HL-60/S4 treated with phorbol 12-myristate 13-acetate at 8.2 ng/mL for 4 days and 3 days (cell line): ENCODE measurements around the gene FGD3.

Source experiments
- in situ Hi-C: fragments of 300-500 bp; cut with MboI; formaldehyde crosslinking; loops from 2 replicates; pipeline ENCODE4 v1.15.0; 2022; ENCODE audit warnings: low sequenced_read_pairs

FGD3 gene

DNA sequence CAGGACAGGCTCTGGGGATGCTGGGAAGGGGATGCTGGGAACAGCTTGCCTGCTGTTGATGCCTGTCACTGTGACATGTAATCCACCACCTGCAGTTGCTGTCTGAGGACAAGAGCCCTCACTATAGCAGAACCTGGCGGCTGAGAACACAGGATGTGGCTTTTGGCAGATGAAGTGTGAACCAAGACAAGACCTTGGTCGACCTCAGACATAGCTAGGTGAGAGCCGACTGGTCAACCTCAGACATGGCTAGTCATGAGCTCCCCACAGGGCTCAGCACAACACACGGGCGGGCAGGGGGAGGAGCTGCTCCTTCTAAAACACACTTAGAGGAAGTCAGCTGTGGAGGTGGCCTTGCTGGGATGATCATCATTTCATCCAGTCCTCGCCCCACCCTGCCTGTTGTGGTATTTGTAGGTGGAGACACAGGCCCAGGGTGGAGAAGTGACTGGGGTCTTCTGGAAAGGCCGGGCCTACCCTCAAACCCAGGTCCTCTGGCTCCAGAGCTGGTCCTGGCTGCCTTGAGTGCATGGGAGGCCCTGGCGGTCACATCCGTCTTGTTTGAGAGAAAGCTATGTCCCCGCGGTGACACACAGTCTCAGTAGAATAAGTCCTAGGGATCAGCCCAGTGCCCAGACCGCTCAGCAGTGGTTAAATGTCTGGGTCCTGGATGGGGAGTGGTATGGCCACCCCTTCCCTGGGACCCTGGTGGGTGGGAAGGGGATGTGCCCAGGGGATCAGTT lies 117.2 kb downstream of the FGD3 start:
- in situ Hi-C loops: no loop called here

DNA sequence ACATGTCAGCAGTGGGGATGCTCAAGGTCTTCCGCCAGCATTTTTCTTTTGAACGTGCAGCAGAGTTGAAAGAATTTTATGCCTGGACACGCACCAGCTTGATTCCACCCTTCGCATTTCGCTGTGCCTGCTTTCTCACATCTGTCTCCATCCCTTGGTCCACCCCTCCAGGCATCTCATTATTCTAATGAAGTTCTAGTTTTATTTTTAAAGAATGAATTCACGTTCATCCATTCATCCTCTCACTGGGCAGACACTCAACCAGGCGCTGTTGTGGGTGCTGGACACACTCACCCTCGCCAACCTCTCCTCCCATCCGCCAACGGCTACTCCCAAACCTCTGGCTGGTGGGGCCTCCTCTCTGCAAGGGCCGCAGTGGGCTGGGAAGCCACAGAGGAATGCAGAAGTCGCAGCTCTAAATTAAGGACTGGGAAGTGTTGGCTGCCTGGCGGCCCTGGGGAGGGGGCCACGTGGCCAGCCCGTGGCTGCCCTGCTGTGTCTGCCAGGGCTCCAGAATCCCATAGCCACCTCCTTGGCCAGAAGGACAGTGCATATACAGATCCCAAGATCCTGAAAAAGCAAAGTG lies 117.9 kb downstream of the FGD3 start:
- in situ Hi-C loops: no loop called here

DNA sequence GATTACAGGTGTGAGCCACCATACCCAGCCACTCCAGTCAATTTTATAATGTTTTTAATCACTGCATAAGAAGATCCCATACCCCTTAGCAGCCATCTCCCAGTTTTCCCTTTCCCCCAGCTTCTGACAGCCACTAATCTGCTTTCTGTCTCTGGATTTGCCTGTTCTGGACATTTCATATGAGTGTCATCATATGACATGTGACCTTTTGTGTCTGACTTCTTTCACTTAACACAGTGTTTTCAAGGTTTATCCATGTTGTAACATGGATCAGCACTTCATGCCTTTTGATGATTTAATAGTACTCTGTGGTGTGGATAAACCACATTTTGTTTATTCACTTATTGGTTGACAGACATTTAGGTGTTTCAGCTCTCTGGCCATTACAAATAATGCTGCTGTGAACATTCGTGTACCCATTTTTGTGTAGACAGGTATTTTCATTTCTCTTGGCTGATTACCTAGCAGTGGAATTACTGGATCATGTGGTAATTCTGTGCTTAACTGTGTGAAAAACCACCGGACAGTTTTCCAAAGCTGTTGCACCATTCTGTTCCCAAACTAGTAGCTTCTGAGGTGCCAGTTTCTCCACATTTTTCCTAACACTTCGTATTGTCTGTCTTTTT lies 119.8 kb downstream of the FGD3 start:
- in situ Hi-C loops: no loop called here

DNA sequence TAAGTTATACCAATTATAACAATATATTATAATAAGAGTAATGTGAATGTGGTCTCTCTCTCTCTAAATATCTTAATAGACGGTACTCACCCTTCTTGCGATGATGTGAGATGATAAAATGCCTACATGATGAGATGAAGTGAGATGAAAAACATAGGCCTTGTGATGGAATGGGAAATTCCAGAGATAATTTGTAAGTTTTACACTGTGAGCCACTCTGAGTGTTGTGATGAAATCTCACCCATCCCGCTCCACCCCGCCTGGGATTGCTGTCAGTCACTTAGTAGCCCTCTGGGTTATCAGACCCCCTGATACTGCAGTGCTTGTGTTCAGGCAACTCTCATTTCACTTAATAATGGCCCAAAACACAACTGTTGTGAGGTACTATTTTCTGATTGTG lies 121.6 kb downstream of the FGD3 start:
- in situ Hi-C loops: no loop called here

DNA sequence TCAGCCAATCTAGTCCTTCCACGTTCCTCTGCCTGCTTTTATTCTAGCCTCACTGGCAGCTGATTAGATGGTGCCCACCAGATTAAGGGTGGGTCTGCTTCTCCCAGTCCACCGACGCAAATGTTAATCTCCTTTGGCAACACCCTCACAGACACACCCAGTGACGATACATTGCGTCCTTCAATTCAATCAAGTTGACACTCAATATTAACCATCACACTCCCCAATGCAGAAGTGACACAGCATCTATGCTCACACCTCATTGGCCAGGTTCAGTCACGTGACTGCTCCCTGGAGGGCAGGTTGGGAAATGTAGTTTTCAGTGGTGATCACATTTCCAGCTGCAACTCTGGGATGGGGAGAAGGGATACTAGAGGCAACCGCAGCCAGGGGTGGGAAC lies 124.1 kb downstream of the FGD3 start:
- in situ Hi-C loops: no loop called here

GRCh38 chr9:93072383-93072795 lies 125.1 kb downstream of the FGD3 start:
- in situ Hi-C loops: no loop called here

DNA sequence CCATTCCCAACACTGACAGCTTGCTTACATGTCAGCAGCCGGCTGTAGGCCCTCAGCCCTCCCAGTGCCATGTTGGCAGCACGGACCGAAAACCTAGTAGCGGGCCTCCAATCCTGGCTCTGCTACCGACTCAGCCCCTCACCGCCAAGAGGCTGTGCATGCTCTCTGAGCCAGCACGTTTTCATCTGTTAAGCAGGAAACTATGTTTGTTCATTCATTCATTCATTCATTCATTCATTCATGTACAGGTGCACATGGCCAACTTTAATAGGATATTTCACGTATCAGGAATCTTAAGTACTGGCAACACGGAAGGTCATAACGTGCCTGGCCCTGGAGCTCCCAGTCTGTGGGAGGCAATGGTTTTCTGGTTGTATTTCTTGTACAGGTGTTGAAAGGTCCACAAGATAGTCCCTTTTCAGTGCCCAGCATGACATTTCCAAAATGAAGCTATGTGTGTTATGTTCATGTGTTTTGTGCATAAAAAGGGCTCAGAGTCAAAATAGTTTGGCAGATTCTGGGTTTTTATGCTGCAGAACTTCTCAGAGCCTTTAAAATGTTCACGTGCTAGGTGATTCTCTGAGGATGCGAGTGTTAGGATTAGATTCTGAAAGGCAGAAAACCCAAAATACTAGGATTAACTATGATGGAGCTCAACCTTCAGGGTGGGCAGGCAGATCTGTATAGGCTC lies 128.9 kb downstream of the FGD3 start:
- in situ Hi-C loops: no loop called here

GRCh38 chr9:93076792-93077128 lies 129.4 kb downstream of the FGD3 start:
- in situ Hi-C loops: no loop called here

DNA sequence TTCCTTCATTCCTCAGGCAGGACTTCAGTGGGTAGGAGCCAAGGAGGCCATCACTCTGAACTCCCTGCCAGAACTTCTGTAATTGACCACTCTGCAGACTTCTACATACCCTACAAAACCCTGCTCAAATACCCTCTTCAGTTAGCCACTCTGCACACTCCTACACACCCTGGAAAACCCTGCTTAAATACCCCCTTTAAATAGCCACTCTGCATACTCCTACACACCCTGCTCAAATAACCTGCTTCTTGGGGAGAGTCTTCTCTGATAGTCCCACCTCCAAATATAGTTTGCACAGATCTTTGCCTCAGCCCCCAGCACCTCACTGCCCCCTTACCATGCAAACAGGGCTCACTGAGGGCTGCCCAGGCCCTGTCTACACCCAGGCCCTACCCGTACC lies 130.0 kb downstream of the FGD3 start:
- in situ Hi-C loops: no loop called here

DNA sequence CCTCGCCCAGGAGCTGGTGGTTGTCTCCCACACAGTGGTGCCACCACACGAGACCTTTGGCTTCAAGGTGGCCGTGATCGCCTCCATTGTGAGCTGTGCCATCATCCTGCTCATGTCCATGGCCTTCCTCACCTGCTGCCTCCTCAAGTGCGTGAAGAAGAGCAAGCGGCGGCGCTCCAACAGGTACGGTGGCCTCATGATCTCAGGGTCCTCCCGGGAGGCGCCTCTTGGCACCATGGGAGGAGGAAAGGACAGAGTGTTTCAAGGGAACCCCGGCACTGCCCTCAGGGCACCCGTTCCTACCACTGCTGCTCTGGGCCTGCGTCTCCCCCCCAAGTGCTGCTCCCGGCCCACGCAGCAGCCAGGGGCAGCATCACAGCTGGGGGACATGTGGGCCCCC lies 130.5 kb downstream of the FGD3 start:
- in situ Hi-C loops: no loop called here

GRCh38 chr9:93079371-93079770 lies 132.0 kb downstream of the FGD3 start:
- in situ Hi-C loops: no loop called here

DNA sequence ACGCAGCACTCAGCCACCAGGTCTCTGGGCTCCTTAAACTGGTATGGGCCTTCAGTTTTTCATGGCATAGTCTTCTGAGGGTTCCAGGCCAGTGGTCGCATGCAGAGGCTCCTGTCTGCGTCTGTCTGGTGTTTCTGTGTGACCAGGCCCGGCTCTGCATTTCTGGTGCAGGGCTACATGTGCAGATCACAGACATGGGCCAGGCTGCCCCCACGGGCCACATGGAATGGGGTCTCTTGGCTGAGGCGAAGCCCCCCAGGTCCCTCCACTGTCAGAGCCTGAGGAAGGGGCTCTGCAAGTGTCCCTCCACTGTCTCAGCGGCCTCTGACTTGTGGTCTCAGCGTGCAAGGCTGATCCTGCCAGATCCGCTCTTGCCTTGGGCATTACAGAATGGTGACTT lies 133.1 kb downstream of the FGD3 start:
- in situ Hi-C loops: no loop called here

DNA sequence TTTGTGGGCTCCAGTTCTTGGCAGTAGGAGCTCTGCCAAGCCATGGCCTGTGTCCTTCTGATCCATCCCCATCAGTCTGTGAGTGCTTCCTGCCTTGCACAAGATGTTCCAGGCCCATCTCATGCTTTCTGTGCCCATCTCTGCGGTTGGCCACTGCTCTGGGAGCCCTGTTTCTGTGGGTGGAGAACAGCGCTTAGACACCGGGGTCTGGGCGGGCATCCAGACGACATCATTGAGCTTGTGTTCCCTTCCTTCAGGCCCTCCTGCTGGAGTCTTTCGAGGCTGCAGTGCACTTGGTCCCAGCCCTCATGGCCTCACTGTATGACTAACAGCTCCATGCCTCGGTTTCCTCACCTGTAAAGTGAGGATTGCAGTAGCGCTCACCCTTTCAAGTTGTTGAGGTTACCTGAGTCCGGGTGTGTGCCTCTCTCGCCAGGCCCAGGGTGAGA lies 133.8 kb downstream of the FGD3 start:
- in situ Hi-C loops: no loop called here

- in situ Hi-C loops: no loop called here
Observed at GRCh38 chr9:93081931-93082330, 134.6 kb downstream of the FGD3 start.

DNA sequence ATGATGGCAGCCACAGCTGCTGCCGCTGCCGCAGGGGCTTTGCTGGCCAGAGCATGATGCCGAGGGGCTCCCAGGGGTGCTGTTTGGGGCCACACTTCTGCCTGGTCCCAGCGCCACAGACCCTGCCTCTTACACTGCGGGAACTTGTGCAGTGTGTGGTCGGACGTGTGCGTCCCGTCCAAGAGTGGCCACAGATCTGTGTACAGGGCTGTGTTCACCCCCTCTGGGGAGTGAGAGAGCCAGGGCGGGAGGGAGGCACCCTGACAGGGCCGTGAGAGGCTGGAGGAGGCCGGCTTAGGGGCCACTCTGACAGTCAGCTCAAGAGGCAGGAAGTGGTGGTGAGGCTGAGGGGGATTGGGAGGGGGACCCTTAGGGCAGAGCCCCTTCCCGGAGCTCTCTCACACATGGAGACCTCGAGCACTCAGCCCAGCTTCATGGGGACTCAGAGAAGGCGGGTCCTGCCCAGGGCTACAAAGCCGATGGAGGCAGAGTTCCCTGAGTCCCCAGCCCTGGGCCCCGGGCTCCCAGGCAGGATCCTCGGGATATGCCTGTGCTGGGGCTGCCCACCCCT lies 135.6 kb downstream of the FGD3 start:
- in situ Hi-C loops: no loop called here

GRCh38 chr9:93083592-93084470 lies 136.5 kb downstream of the FGD3 start:
- in situ Hi-C loops: no loop called here

DNA sequence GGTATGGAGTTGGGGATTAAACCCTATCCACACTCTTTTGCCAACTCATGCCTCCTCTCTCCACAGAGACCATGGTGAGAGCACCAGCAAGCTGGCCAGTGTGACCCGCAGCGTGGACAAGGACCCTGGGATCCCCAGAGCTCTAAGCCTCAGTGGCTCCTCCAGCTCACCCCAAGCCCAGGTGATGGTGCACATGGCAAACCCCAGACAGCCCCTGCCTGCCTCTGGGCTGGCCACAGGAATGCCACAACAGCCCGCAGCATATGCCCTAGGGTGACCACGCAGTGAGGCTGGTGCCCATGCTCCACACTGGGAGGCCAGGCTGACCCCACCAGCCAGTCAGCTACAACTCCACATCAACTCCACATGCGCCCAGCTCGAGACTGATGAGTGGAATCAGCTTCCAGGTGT lies 137.2 kb downstream of the FGD3 start:
- in situ Hi-C loops: no loop called here

DNA sequence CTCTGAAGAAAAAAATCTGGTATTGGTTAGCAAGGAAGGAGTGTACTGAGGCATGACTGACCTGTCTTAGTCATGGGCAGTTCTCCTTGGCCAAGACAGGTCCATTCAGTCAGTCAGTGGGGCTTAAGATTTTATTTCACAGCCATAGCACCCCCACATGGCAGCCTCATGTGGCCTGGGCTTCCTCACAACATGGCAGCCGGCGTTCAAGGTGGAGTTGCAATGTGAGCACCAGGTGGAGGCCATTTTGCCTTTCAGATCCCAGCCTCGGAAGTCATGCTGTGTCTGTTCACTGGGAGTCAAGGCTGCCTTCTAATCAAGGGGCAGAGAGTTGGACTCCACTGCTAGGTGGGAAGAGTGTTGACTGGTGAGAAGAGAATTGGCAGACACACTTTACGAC lies 138.4 kb downstream of the FGD3 start:
- in situ Hi-C loops: no loop called here
